ENCODE data around the gene PREP.
"Not testable (repeated sequence)": the region's sequence is repeated elsewhere in the genome, so short reads cannot be mapped to it uniquely, and the experiment has no call there.

PREP gene

DNA sequence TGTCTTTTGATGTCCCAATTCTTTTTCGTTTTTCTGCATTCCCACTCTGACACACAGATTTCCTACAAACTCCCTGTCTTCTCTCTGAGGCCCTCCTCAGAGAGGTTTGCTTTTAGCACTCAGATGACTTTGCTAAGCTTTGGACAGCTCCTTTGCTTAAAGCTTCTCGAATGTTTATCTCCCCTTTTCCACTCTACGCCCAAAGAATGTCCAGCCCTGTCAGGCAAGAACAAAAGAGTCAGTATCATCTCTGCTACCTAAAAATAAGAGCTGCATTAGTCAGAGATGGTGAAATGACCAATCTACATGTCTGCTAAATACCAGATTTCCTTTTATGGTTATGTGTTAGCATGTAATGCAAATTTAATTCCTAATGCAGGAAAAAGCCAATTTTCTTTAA, 56.8 kb downstream of the PREP start:
- Histone ChIP-seq H3K79me2 (ENCODE audit: control insufficient read depth, low read length) (no peaks in the 10 kb centered on the region), H3K36me3 (ENCODE audit: control insufficient read depth, low read length) (peaks cover 15% of the 10 kb centered on the region), H3K27ac (ENCODE audit: low read depth, low read length) (no peak overlapping the region), H3K9me3 (ENCODE audit: control insufficient read depth, insufficient read depth, low read length) (no peaks in the 10 kb centered on the region), H3K4me1 (ENCODE audit: control insufficient read depth, low read length) (no peaks in the 10 kb centered on the region), H3F3A (ENCODE audit: control insufficient read depth, insufficient read depth) (no peaks in the 10 kb centered on the region), H3K27me3 (ENCODE audit: control insufficient read depth, low read length) (no peaks in the 10 kb centered on the region), H3K9me2 (replicated peaks; ENCODE audit: control insufficient read depth, low read length) (no peaks in the 10 kb centered on the region), H3K4me3 (ENCODE audit: low read length) (no peak overlapping the region), H4K20me1 (ENCODE audit: control insufficient read depth, insufficient read depth, low read depth, low read length) (no peaks in the 10 kb centered on the region), H3K4me2 (ENCODE audit: low read length) (no peak overlapping the region)
- TF ChIP-seq, protein P1, sequence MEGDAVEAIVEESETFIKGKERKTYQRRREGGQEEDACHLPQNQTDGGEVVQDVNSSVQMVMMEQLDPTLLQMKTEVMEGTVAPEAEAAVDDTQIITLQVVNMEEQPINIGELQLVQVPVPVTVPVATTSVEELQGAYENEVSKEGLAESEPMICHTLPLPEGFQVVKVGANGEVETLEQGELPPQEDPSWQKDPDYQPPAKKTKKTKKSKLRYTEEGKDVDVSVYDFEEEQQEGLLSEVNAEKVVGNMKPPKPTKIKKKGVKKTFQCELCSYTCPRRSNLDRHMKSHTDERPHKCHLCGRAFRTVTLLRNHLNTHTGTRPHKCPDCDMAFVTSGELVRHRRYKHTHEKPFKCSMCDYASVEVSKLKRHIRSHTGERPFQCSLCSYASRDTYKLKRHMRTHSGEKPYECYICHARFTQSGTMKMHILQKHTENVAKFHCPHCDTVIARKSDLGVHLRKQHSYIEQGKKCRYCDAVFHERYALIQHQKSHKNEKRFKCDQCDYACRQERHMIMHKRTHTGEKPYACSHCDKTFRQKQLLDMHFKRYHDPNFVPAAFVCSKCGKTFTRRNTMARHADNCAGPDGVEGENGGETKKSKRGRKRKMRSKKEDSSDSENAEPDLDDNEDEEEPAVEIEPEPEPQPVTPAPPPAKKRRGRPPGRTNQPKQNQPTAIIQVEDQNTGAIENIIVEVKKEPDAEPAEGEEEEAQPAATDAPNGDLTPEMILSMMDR (IDR thresholded peaks at IDR 0.05; ENCODE audit: low read depth, low read length, poor library complexity, severe bottlenecking): no peak
- no peak for TF ChIP-seq EZH2phosphoT487 (IDR thresholded peaks at IDR 0.05; ENCODE audit: borderline replicate concordance, low read length)

DNA sequence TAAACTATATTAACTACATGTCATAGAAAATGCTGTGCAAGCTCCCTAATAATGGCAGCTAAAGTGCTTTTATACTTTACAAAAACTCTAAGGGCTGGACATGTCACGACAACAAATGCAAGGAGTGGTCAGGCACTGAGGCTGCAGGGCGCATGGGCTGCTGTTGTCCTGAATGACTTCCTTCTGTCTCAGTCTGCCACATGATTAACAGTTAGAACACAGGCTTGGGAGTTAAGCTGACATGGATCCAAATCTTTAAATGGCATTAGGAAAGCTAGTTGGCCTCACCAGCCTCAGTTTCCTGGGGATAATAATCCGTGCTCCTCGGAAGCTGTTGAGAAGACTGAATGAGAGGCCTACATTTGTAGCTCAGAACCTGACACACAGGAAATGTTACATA, 57.4 kb downstream of the PREP start:
- Histone ChIP-seq H4K20me1 (ENCODE audit: control insufficient read depth, insufficient read depth, low read depth, low read length) (no peaks in the 10 kb centered on the region), H3K9me3 (ENCODE audit: control insufficient read depth, insufficient read depth, low read length) (no peaks in the 10 kb centered on the region), H3K79me2 (ENCODE audit: control insufficient read depth, low read length) (no peaks in the 10 kb centered on the region), H3K27ac (ENCODE audit: low read depth, low read length) (no peak overlapping the region), H3K4me2 (ENCODE audit: low read length) (no peak overlapping the region), H3K36me3 (ENCODE audit: control insufficient read depth, low read length) (peaks cover 10% of the 10 kb centered on the region), H3K27me3 (ENCODE audit: control insufficient read depth, low read length) (no peaks in the 10 kb centered on the region), H3F3A (ENCODE audit: control insufficient read depth, insufficient read depth) (no peaks in the 10 kb centered on the region), H3K4me1 (ENCODE audit: control insufficient read depth, low read length) (no peaks in the 10 kb centered on the region), H3K4me3 (ENCODE audit: low read length) (no peak overlapping the region), H3K9me2 (replicated peaks; ENCODE audit: control insufficient read depth, low read length) (no peaks in the 10 kb centered on the region)
- TF ChIP-seq, protein P1 (IDR thresholded peaks at IDR 0.05; ENCODE audit: low read depth, low read length, poor library complexity, severe bottlenecking): no peak
- no peak for TF ChIP-seq EZH2phosphoT487 (IDR thresholded peaks at IDR 0.05; ENCODE audit: borderline replicate concordance, low read length)

DNA sequence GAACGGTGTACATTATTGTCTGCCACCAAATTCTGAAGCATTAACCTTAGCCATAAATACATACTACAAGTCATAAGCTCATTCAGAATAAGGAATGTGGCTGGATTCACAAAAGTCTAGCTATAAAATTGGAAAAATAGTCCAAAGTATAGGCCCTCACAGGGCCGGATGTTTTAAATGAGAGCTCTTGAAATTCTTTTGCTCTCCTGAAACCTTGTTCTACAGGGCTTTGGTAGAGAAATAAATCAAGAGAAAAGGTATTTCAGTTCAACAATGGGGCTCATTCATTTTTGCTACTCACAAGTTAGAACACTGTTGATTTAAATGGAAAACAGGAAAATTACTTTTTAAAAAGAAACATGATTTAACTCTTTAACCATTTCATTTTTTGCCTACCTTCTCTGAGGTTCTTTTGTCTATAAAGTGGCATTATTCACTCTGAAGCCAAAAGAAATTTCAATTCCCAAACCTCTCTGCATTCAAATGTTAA, 58.0 kb downstream of the PREP start:
- Histone ChIP-seq H3K79me2 (ENCODE audit: control insufficient read depth, low read length) (no peaks in the 10 kb centered on the region), H3K27ac (ENCODE audit: low read depth, low read length) (no peak overlapping the region), H3K9me2 (replicated peaks; ENCODE audit: control insufficient read depth, low read length) (no peaks in the 10 kb centered on the region), H3K4me1 (ENCODE audit: control insufficient read depth, low read length) (no peaks in the 10 kb centered on the region), H3K9me3 (ENCODE audit: control insufficient read depth, insufficient read depth, low read length) (no peaks in the 10 kb centered on the region), H4K20me1 (ENCODE audit: control insufficient read depth, insufficient read depth, low read depth, low read length) (no peaks in the 10 kb centered on the region), H3F3A (ENCODE audit: control insufficient read depth, insufficient read depth) (no peaks in the 10 kb centered on the region), H3K4me3 (ENCODE audit: low read length) (no peak overlapping the region), H3K27me3 (ENCODE audit: control insufficient read depth, low read length) (no peaks in the 10 kb centered on the region), H3K4me2 (ENCODE audit: low read length) (no peak overlapping the region), H3K36me3 (ENCODE audit: control insufficient read depth, low read length) (peaks cover 5% of the 10 kb centered on the region)
- no peak for TF ChIP-seq EZH2phosphoT487 (IDR thresholded peaks at IDR 0.05; ENCODE audit: borderline replicate concordance, low read length)
- TF ChIP-seq, protein P1 (IDR thresholded peaks at IDR 0.05; ENCODE audit: low read depth, low read length, poor library complexity, severe bottlenecking): no peak

DNA sequence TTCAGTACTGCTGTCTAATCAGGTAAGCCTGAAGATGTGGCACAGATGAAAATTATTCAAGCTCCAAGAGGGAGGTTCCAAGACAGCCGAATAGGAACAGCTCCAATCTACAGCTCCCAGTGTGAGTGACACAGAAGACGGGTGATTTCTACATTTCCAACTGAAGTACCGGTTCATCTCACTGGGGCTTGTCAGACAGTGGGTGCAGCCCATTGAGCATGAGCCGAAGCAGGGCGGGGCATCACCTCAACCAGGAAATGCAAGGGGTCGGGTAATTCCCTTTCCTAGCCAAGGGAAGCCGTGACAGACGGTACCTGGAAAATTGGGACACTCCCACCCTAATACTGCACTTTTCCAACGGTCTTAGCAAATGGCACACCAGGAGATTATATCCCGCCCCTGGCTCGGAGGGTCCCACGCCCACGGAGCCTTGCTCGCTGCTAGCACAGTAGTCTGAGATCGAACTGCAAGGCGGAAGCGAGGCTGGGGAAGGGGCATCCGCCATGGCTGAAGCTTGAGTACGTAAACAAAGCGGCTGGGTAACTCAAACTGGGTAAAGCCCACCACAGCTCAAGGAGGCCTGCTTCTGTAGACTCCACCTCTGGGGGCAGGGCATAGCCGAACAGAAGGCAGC, 64.4 kb downstream of the PREP start:
- H3K4me3 ChIP-seq (ENCODE audit: low read length); H3K27me3 ChIP-seq (ENCODE audit: control insufficient read depth, low read length); H3K9me2 ChIP-seq (replicated peaks; ENCODE audit: control insufficient read depth, low read length); H4K20me1 ChIP-seq (ENCODE audit: control insufficient read depth, insufficient read depth, low read depth, low read length); H3K27ac ChIP-seq (ENCODE audit: low read depth, low read length); H3K9me3 ChIP-seq (ENCODE audit: control insufficient read depth, insufficient read depth, low read length); H3K36me3 ChIP-seq (ENCODE audit: control insufficient read depth, low read length); H3F3A ChIP-seq (ENCODE audit: control insufficient read depth, insufficient read depth); H3K79me2 ChIP-seq (ENCODE audit: control insufficient read depth, low read length); H3K4me2 ChIP-seq (ENCODE audit: low read length); H3K4me1 ChIP-seq (ENCODE audit: control insufficient read depth, low read length): not testable (repeated sequence)

Measured in DOHH2 (cell line).